Fibroblast of skin of scalp (primary cell): Measurements from ENCODE around the gene LGALS1.
A peak's percentile ranks its signal among the peaks of the same experiment; 100 is the strongest.

Experiments used
- DNase-seq: peaks from one replicate; pipeline ENCODE4 v3.0.0-alpha.2; 2013

Gene LGALS1

GRCh38 chr22:37662039-37662438, 13.4 kb upstream of the LGALS1 start:
- DNase-seq, result no peak

GRCh38 chr22:37663521-37664140, 11.8 kb upstream of the LGALS1 start:
- DNase-seq, result no peak

GRCh38 chr22:37664249-37665101, 11.0 kb upstream of the LGALS1 start:
- DNase-seq, result no peak

GRCh38 chr22:37665487-37665886, 9.9 kb upstream of the LGALS1 start:
- DNase-seq, result no peak

GRCh38 chr22:37669586-37669985, 5.8 kb upstream of the LGALS1 start:
- peak; percentile 42 for DNase-seq

GRCh38 chr22:37672206-37672919, 3.1 kb upstream of the LGALS1 start:
- no peak for DNase-seq

- DNase-seq, result no peak
Measured at GRCh38 chr22:37672920-37673455, 2.4 kb upstream of the LGALS1 start.

GRCh38 chr22:37674248-37674647, 1.2 kb upstream of the LGALS1 start:
- no peak for DNase-seq

- DNase-seq, result peak; percentile 31
Measured at GRCh38 chr22:37675930-37676735, 697 bp downstream of the LGALS1 start.

GRCh38 chr22:37676736-37677492, 1.5 kb downstream of the LGALS1 start:
- DNase-seq, result peak; percentile 98

GRCh38 chr22:37677493-37677974, 2.1 kb downstream of the LGALS1 start:
- no peak for DNase-seq

- DNase-seq, result no peak
Measured at GRCh38 chr22:37678372-37678771, 2.9 kb downstream of the LGALS1 start.

- DNase-seq, result no peak
Measured at GRCh38 chr22:37679670-37680069, 4.2 kb downstream of the LGALS1 start.

- DNase-seq, result peak; percentile 25
Measured at GRCh38 chr22:37680191-37680851, 4.9 kb downstream of the LGALS1 start.

GRCh38 chr22:37681001-37681424, 5.6 kb downstream of the LGALS1 start:
- DNase-seq, result peak; percentile 45

GRCh38 chr22:37681556-37682049, 6.2 kb downstream of the LGALS1 start:
- peak; percentile 80 for DNase-seq

- no peak for DNase-seq
Measured at GRCh38 chr22:37684803-37685615, 9.6 kb downstream of the LGALS1 start.

GRCh38 chr22:37686002-37686982, 10.9 kb downstream of the LGALS1 start, which contains the start of gene NOL12:
TSS of gene NOL12 (plus strand) at chr22:37686343. CDS start at chr22:37686393, 50 bp downstream.
- DNase-seq, result peak; percentile 88
